ENCODE data around the gene ZFPM1.
"Not testable (repeated sequence)": the region's sequence is repeated elsewhere in the genome, so short reads cannot be mapped to it uniquely, and the experiment has no call there.

ZFPM1 gene

GRCh38 chr16:88467541-88467944 is 14.5 kb downstream of the ZFPM1 start:
- no peak for DNase-seq

GRCh38 chr16:88468275-88469129 is 15.4 kb downstream of the ZFPM1 start:
- DNase-seq: peak; percentile 44

- DNase-seq: no peak
These were observed 16.7 kb downstream of the ZFPM1 start for GRCh38 chr16:88469615-88470395.

GRCh38 chr16:88470396-88470680 is 17.3 kb downstream of the ZFPM1 start:
- not testable (repeated sequence) for DNase-seq

- not testable (repeated sequence) for DNase-seq
These were observed 17.6 kb downstream of the ZFPM1 start for GRCh38 chr16:88470696-88471095.

GRCh38 chr16:88471115-88471514 is 18.0 kb downstream of the ZFPM1 start:
- no peak for DNase-seq

GRCh38 chr16:88471575-88471974 is 18.5 kb downstream of the ZFPM1 start:
- no peak for DNase-seq

GRCh38 chr16:88472069-88472468 is 19.0 kb downstream of the ZFPM1 start:
- DNase-seq: no peak

GRCh38 chr16:88472637-88473205 is 19.6 kb downstream of the ZFPM1 start:
- DNase-seq: no peak

GRCh38 chr16:88473666-88474534 is 20.8 kb downstream of the ZFPM1 start:
- DNase-seq: no peak

- no peak for DNase-seq
These were observed 22.0 kb downstream of the ZFPM1 start for GRCh38 chr16:88475037-88475436.

GRCh38 chr16:88476203-88476602 is 23.1 kb downstream of the ZFPM1 start:
- no peak for DNase-seq

- no peak for DNase-seq
These were observed 23.8 kb downstream of the ZFPM1 start for GRCh38 chr16:88476817-88477397.

GRCh38 chr16:88477631-88478519 is 24.8 kb downstream of the ZFPM1 start:
- DNase-seq: no peak

- DNase-seq: no peak
These were observed 26.1 kb downstream of the ZFPM1 start for GRCh38 chr16:88478889-88479792.

GRCh38 chr16:88479793-88480760 is 27.0 kb downstream of the ZFPM1 start:
- DNase-seq: no peak

- DNase-seq: no peak
These were observed 27.7 kb downstream of the ZFPM1 start for GRCh38 chr16:88480829-88481228.

- DNase-seq: no peak
These were observed 28.8 kb downstream of the ZFPM1 start for GRCh38 chr16:88481851-88482250.

All from fibroblast of skin of right quadriceps (primary cell).